HCT116 (cell line): ENCODE measurements around the gene SPATA20. TPM values are rescaled to one million over a fixed set of nuclear protein-coding genes. Genes with fewer than 3 reads are reported as not detected.

Experiments used
- CTCF ChIP-seq, 3 experiments: fragments of 200-600 bp in 1 of 3; sonication (generic) in 1 of 3; IDR thresholded peaks in 2 of 3; conservative IDR thresholded peaks in 1 of 3; 2 replicates each; pipeline ENCODE4 v1.5.1; 2012 to 2017; ENCODE audit warnings: low read depth in 2 of 3, low read length in 2 of 3, antibody characterized with exemption in 1 of 3, borderline replicate concordance in 1 of 3, control low read depth in 1 of 3, mild to moderate bottlenecking in 1 of 3, mixed read lengths in 1 of 3, mixed run types in 1 of 3, moderate library complexity in 1 of 3; ENCODE audit not compliant: insufficient read depth in 1 of 3
- REST ChIP-seq: IDR thresholded peaks from 2 replicates; pipeline ENCODE4 v1.6.1; 2012; ENCODE audit warnings: low read depth
- SP1 ChIP-seq: IDR thresholded peaks from 2 replicates; pipeline ENCODE4 v1.6.1; 2012; ENCODE audit warnings: low read depth
- TCF7L2 ChIP-seq: IDR thresholded peaks from 2 replicates; pipeline ENCODE4 v1.7.0; 2011; ENCODE audit warnings: borderline replicate concordance, inconsistent platforms; ENCODE audit not compliant: insufficient read depth, insufficient read length; ENCODE audit errors: extremely low read depth
- ZBTB33 ChIP-seq: IDR thresholded peaks from 2 replicates; pipeline ENCODE4 v1.6.1; 2011; ENCODE audit warnings: mild to moderate bottlenecking, low read length, moderate library complexity; ENCODE audit not compliant: insufficient replicate concordance; ENCODE audit errors: extremely low read depth
- total RNA-seq: library from RNA; stranded (reverse); gene quantifications from one replicate; pipeline ENCODE4 v1.2.1, GENCODE V29; 2021; ENCODE audit not compliant: unreplicated experiment

SPATA20 gene
- total RNA-seq, 1 experiment from 2014 or later = 57.5 TPM

GRCh38 chr17:50566886-50567285, 19.9 kb downstream of the SPATA20 start (continued):
- TF ChIP-seq REST = no peak
- no peak for TF ChIP-seq TCF7L2
- TF ChIP-seq ZBTB33 = no peak
- no peak for TF ChIP-seq SP1
- no peak for TF ChIP-seq CTCF (IDR thresholded peaks at IDR 0.05 in 2 of 3, conservative IDR thresholded peaks at IDR 0.05 in 1 of 3; ENCODE audit: borderline replicate concordance in 1 of 3, insufficient read depth in 1 of 3, low read depth in 2 of 3, low read length in 2 of 3)
